ENCODE data around the gene TAMM41. TPM values are rescaled to one million over a fixed set of nuclear protein-coding genes. Genes with fewer than 3 reads are reported as not detected.
"Not testable (repeated sequence)": the region's sequence is repeated elsewhere in the genome, so short reads cannot be mapped to it uniquely, and the experiment has no call there.

The TAMM41 gene
- total RNA-seq, 2 experiments from 2014 or later, result 22.6 to 28.7 TPM

GRCh38 chr3:11770477-11771391 lies 76.0 kb downstream of the TAMM41 start:
- Mint-ChIP-seq H3K27me3 (peaks cover 2% of the 10 kb centered on the region), H3K36me3 (peaks cover 4% of the 10 kb centered on the region), H3K27ac (peak overlapping the region; percentile 85), H3K9me3 (peaks cover 3% of the 10 kb centered on the region), H3K4me1 (peaks cover 19% of the 10 kb centered on the region), H3K4me3 (peak overlapping the region; percentile 59)
- DNase-seq (peak; percentile 64), ATAC-seq (ENCODE audit: low read depth) (peak; percentile 100)
- POLR2A ChIA-PET, result interaction anchor here (0.7 to 0.9 kb wide), 3 partner anchors 14 to 128 kb away, joined by 3 to 4 read pairs (median 3); no protein-coding TSS in a partner anchor

DNA sequence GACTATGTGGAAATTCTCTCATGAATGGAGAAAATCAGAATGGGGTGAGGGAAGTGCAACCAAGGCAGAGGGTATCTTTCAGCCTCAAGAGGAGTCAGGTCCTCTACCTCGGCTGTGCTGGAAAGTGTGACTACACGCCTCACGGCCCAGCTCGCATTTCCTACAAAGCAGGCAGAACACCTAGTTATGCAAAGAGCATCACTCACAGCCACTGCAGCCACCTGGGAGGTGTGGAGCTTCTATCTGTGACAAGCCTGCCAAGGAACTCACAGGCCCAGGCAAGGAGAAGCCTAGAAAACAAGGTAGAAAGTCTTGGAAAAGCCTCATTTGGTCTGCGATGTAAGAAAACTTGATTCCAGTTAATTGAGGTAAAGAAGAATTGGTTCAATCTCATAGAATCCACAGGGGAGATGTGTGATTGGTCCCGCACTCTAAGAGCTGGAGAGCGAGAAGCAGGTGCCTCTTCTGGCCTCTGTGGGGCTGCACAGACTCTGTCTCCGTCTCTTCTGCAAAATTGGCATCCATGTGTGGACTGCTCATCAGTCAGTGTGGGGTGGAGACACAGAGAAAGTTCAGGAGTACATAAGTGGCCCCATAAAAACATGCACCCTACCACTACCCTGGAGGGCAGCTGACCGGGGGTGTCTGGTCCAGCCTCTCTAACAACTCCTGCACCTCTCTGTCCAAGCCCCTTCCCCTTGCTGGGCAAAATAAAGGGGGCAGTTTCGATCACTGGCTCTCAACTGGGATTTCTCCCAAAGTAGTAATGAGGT lies 76.8 kb downstream of the TAMM41 start:
- DNase-seq (no peak), ATAC-seq (ENCODE audit: low read depth) (peak; percentile 2)
- Mint-ChIP-seq H3K9me3 (peaks cover 3% of the 10 kb centered on the region), H3K4me1 (peaks cover 23% of the 10 kb centered on the region), H3K36me3 (peaks cover 4% of the 10 kb centered on the region), H3K27ac (peak overlapping the region; percentile 85), H3K4me3 (peak overlapping the region; percentile 59), H3K27me3 (peaks cover 2% of the 10 kb centered on the region)
- POLR2A ChIA-PET, result interaction anchor here (0.7 to 0.9 kb wide), 3 partner anchors 15 to 127 kb away, joined by 3 to 4 read pairs (median 3); no protein-coding TSS in a partner anchor

DNA sequence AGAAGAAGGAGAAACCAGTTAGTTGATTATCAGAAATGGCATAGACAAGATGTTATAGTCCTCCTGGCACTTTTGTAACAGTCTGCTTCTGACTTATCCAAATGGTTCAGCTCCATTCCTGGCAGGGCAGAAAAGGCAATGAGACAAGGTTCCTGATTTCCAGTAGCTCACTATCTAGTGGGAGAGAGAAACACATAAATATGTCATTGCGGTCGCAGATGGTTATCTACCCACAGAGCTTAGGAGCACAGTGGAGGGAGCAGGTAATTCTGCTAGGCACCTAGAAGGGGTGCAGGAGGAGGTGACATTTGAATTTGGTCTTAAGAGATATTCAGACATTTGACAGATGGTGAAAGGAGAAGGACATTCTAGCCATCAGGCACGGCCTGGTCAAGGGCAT lies 78.1 kb downstream of the TAMM41 start:
- DNase-seq (no peak), ATAC-seq (ENCODE audit: low read depth) (no peak)
- POLR2A ChIA-PET, result no interaction called here

GRCh38 chr3:11764931-11765363 lies 81.7 kb downstream of the TAMM41 start:
- POLR2A ChIA-PET, result no interaction called here
- no peak for DNase-seq

More for the DNA sequence above, 78.1 kb downstream of the TAMM41 start:
- Mint-ChIP-seq H3K27ac (peak overlapping the region; percentile 3), H3K9me3 (peaks cover 3% of the 10 kb centered on the region), H3K36me3 (peaks cover 4% of the 10 kb centered on the region), H3K4me1 (peaks cover 24% of the 10 kb centered on the region), H3K4me3 (no peak overlapping the region), H3K27me3 (peaks cover 2% of the 10 kb centered on the region)

GRCh38 chr3:11759996-11760395 lies 86.7 kb downstream of the TAMM41 start:
- peaks cover 2% of the 10 kb centered on the region for H3K4me1 Mint-ChIP-seq
- POLR2A ChIA-PET, result no interaction called here
- peaks cover 2% of the 10 kb centered on the region for H3K27me3 Mint-ChIP-seq
- DNase-seq (no peak), ATAC-seq (ENCODE audit: low read depth) (no peak)
- no peak overlapping the region for H3K27ac Mint-ChIP-seq
- H3K4me3 Mint-ChIP-seq, result no peak overlapping the region
- no peaks in the 10 kb centered on the region for H3K36me3 Mint-ChIP-seq
- peaks cover 4% of the 10 kb centered on the region for H3K9me3 Mint-ChIP-seq

More at GRCh38 chr3:11764931-11765363, 81.7 kb downstream of the TAMM41 start:
- Mint-ChIP-seq H3K27ac (peak overlapping the region; percentile 65), H3K4me3 (peak overlapping the region; percentile 46), H3K36me3 (no peaks in the 10 kb centered on the region), H3K9me3 (peaks cover 4% of the 10 kb centered on the region), H3K27me3 (peaks cover 2% of the 10 kb centered on the region), H3K4me1 (peaks cover 10% of the 10 kb centered on the region)
- peak; percentile 54 for ATAC-seq (ENCODE audit: low read depth)

GRCh38 chr3:11757929-11758328 lies 88.8 kb downstream of the TAMM41 start:
- DNase-seq, result no peak
- Mint-ChIP-seq H3K9me3 (peaks cover 2% of the 10 kb centered on the region), H3K4me3 (no peak overlapping the region), H3K4me1 (no peaks in the 10 kb centered on the region), H3K36me3 (no peaks in the 10 kb centered on the region), H3K27me3 (peaks cover 2% of the 10 kb centered on the region), H3K27ac (no peak overlapping the region)
- POLR2A ChIA-PET, result no interaction called here
- ATAC-seq (ENCODE audit: low read depth), result no peak

DNA sequence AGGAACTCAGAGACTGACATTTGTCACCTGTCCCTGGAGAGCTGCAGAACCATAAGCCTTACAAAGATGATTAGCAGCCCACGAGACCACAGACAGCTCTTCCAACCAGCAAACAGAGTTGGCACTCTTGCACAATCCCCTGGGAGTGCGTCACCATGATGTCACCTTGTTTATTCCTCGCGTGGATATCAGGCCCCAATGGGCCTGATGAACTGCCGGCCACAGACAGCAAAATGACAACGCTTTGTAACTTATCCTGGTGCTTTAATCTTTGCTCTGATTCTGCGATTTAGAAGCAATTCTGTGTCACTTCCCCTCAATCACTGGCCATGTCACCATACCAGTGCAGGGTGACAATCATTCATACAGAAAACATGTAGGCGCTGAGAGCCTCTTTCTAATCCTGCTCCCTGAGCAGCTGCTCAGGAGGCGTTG lies 89.2 kb downstream of the TAMM41 start:
- H3K9me3 Mint-ChIP-seq, result peaks cover 2% of the 10 kb centered on the region
- H3K27ac Mint-ChIP-seq, result no peak overlapping the region
- ATAC-seq (ENCODE audit: low read depth), result no peak
- POLR2A ChIA-PET, result no interaction called here
- peaks cover 2% of the 10 kb centered on the region for H3K27me3 Mint-ChIP-seq
- DNase-seq, result no peak
- H3K4me3 Mint-ChIP-seq, result no peak overlapping the region
- H3K36me3 Mint-ChIP-seq, result no peaks in the 10 kb centered on the region
- H3K4me1 Mint-ChIP-seq, result no peaks in the 10 kb centered on the region

DNA sequence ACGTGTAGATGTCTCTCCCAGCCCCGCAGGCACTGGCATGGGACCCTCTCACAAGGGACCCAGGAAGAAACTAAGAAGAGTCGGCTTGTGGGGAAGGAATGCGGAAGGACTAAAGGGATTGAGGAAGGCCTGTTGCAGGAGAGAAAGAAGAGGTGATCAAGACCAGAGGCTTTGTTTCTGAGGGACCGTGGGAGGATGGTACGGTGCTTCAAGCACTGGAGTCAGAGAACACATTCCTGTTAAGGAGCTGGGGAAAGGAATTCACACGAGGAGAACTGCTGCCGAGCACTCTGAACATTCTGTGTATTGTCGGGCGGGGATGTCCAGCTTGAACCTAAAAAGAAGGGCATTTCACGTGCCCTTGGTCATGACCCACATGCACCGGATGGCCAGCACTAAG lies 91.4 kb downstream of the TAMM41 start:
- Mint-ChIP-seq H3K4me1 (no peaks in the 10 kb centered on the region), H3K4me3 (no peak overlapping the region), H3K27ac (no peak overlapping the region), H3K36me3 (no peaks in the 10 kb centered on the region), H3K27me3 (peaks cover 4% of the 10 kb centered on the region), H3K9me3 (no peaks in the 10 kb centered on the region)
- POLR2A ChIA-PET, result no interaction called here
- no peak for ATAC-seq (ENCODE audit: low read depth)
- DNase-seq, result no peak

- not testable (repeated sequence) for H3K4me3 Mint-ChIP-seq; H3K27ac Mint-ChIP-seq; H3K27me3 Mint-ChIP-seq; ATAC-seq (ENCODE audit: low read depth); H3K36me3 Mint-ChIP-seq; DNase-seq; H3K9me3 Mint-ChIP-seq; H3K4me1 Mint-ChIP-seq
- POLR2A ChIA-PET, result interaction anchor here (0.6 kb wide), 1 partner anchor 1505 kb away, joined by 4 read pairs; no protein-coding TSS in a partner anchor
Measured at GRCh38 chr3:11752254-11752653, 94.4 kb downstream of the TAMM41 start.

DNA sequence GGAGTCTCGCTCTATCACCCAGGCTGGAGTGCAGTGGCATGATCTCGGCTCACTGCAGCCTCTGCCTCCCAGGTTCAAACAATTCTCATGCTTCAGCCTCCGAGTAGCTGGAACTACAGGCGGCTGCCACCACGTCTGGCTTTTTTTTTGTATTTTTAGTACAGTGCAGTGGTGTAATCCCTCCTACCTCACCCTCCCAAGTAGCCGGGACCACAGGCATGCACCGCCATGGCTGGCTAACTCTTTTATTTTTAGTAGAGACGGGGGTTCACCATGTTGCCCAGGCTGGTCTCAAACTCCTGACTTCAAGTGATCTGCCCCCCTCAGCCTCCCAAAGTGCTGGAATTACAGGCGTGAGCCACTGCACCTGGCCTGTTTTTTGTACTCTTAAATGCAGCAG lies 98.4 kb downstream of the TAMM41 start:
- H3K4me3 Mint-ChIP-seq; ATAC-seq (ENCODE audit: low read depth); DNase-seq; POLR2A ChIA-PET; H3K27me3 Mint-ChIP-seq; H3K36me3 Mint-ChIP-seq; H3K4me1 Mint-ChIP-seq; H3K27ac Mint-ChIP-seq; H3K9me3 Mint-ChIP-seq: not testable (repeated sequence)

Other genes with a start within 250 kb of the TAMM41 start
- 10 to 100 TPM; 33.5 to 37.8 TPM for gene VGLL4, start 203.0 kb downstream of the TAMM41 start, total RNA-seq
- gene SYN2, start 157.5 kb upstream of the TAMM41 start, total RNA-seq, result not detected